Neutrophil (primary cell): ENCODE measurements around the gene RPS15A.

Source experiments
- H3K27ac ChIP-seq: fragments of 200-600 bp; sonication (generic); 2 replicates; pipeline ENCODE4 v1.5.1; 2016; ENCODE audit warnings: mild to moderate bottlenecking, moderate library complexity
- H3K27me3 ChIP-seq: fragments of 200-600 bp; sonication (generic); 2 replicates; pipeline ENCODE4 v1.6.0; 2016; ENCODE audit warnings: mild to moderate bottlenecking
- H3K36me3 ChIP-seq: fragments of 200-600 bp; sonication (generic); 2 replicates; pipeline ENCODE4 v1.5.1; 2017
- H3K4me1 ChIP-seq, 2 experiments: fragments of 200-600 bp in 1 of 2; sonication (generic) in 1 of 2; 1 replicate in 1 of 2; 2 replicates in 1 of 2; pipeline versions ENCODE4 v1.5.1 to v1.6.1; 2013 to 2016; ENCODE audit warnings: low read depth in 1 of 2, low read length in 1 of 2, mild to moderate bottlenecking in 1 of 2, moderate library complexity in 1 of 2; ENCODE audit not compliant: control insufficient read depth in 1 of 2, insufficient read depth in 1 of 2
- H3K4me3 ChIP-seq, 2 experiments: fragments of 200-600 bp in 1 of 2; sonication (generic) in 1 of 2; 1 replicate in 1 of 2; 2 replicates in 1 of 2; pipeline ENCODE4 v1.5.1; 2013 to 2016; ENCODE audit warnings: low read depth in 1 of 2, low read length in 1 of 2, mild to moderate bottlenecking in 1 of 2, moderate library complexity in 1 of 2
- H3K9me3 ChIP-seq: fragments of 200-600 bp; sonication (generic); 2 replicates; pipeline ENCODE4 v1.5.1; 2016
- CTCF ChIP-seq: fragments of 200-600 bp; sonication (generic); IDR thresholded peaks from 2 replicates; pipeline ENCODE4 v1.5.1; 2016; ENCODE audit warnings: antibody characterized with exemption

RPS15A gene

GRCh38 chr16:18796377-18796776 is 6.2 kb upstream of the RPS15A start:
- Histone ChIP-seq H3K27me3 (no peaks in the 10 kb centered on the region), H3K27ac (no peak overlapping the region), H3K4me3 (no peak overlapping the region), H3K9me3 (no peaks in the 10 kb centered on the region), H3K36me3 (peaks cover 66% of the 10 kb centered on the region), H3K4me1 (peaks cover 17 to 21% of the 10 kb centered on the region in 2 experiments)
- TF ChIP-seq CTCF = no peak

GRCh38 chr16:18792836-18793433 is 2.8 kb upstream of the RPS15A start:
- Histone ChIP-seq H3K27me3 (no peaks in the 10 kb centered on the region), H3K9me3 (no peaks in the 10 kb centered on the region), H3K36me3 (peaks cover 71% of the 10 kb centered on the region), H3K4me3 (no peak overlapping the region), H3K27ac (peak overlapping the region; percentile 51), H3K4me1 (peaks cover 23 to 25% of the 10 kb centered on the region in 2 experiments)
- TF ChIP-seq CTCF = no peak

GRCh38 chr16:18789515-18789849 is 652 bp downstream of the RPS15A start:
- TF ChIP-seq CTCF = no peak
- peak overlapping the region; percentile 87 to 93 for H3K4me3 ChIP-seq
- peak overlapping the region; percentile 78 for H3K27ac ChIP-seq
- no peaks in the 10 kb centered on the region for H3K27me3 ChIP-seq
- peaks cover 73% of the 10 kb centered on the region for H3K36me3 ChIP-seq
- no peaks in the 10 kb centered on the region for H3K9me3 ChIP-seq
- H3K4me1 ChIP-seq = peaks cover 43 to 45% of the 10 kb centered on the region in 2 experiments

- no peak for TF ChIP-seq CTCF
- Histone ChIP-seq H3K4me1 (peaks cover 44 to 48% of the 10 kb centered on the region in 2 experiments), H3K9me3 (no peaks in the 10 kb centered on the region), H3K4me3 (peak overlapping the region; percentile 87 to 93), H3K27me3 (no peaks in the 10 kb centered on the region), H3K27ac (peak overlapping the region; percentile 78), H3K36me3 (peaks cover 73% of the 10 kb centered on the region)
Measured at GRCh38 chr16:18788828-18789514, 1.2 kb downstream of the RPS15A start.

GRCh38 chr16:18784917-18785623 is 5.1 kb downstream of the RPS15A start:
- no peaks in the 10 kb centered on the region for H3K27me3 ChIP-seq
- no peak overlapping the region for H3K27ac ChIP-seq
- H3K36me3 ChIP-seq = peaks cover 63% of the 10 kb centered on the region
- H3K9me3 ChIP-seq = no peaks in the 10 kb centered on the region
- no peak for TF ChIP-seq CTCF
- H3K4me3 ChIP-seq = no peak overlapping the region
- peaks cover 42 to 52% of the 10 kb centered on the region in 2 experiments for H3K4me1 ChIP-seq
